ENCODE results near the gene KYNU.
A peak's percentile ranks its signal among the peaks of the same experiment; 100 is the strongest.

KYNU gene

GRCh38 chr2:142965443-142965842, 88.0 kb downstream of the KYNU start:
- no peak for DNase-seq (ENCODE audit: low spot score)

GRCh38 chr2:142966284-142966683, 88.8 kb downstream of the KYNU start:
- DNase-seq (ENCODE audit: low spot score): no peak

- DNase-seq (ENCODE audit: low spot score): no peak
Measured at GRCh38 chr2:142967060-142967459, 89.6 kb downstream of the KYNU start.

GRCh38 chr2:142973160-142973821, 95.8 kb downstream of the KYNU start:
- no peak for DNase-seq (ENCODE audit: low spot score)

DNA sequence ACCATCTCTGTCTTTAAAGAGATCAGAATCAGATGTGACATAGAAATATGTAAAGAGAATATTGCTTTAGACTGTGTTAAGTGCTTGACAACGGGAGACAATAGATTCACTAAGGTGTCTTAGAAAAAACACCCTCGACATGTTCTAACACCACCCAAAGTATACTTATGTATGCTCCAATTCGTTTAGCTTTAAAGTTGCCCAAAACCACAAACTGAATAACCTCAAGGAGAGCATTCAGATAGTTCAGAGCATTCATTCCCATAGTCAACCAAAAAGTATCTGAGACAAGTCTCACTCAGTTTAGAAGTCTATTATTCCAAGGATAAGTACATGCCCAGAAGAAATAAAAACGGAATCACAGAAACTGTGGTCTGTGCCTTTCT, 96.4 kb downstream of the KYNU start:
- DNase-seq (ENCODE audit: low spot score): no peak

- DNase-seq (ENCODE audit: low spot score): no peak
Measured at GRCh38 chr2:142974288-142975024, 97.0 kb downstream of the KYNU start.

GRCh38 chr2:142975239-142975638, 97.8 kb downstream of the KYNU start:
- DNase-seq (ENCODE audit: low spot score): no peak

DNA sequence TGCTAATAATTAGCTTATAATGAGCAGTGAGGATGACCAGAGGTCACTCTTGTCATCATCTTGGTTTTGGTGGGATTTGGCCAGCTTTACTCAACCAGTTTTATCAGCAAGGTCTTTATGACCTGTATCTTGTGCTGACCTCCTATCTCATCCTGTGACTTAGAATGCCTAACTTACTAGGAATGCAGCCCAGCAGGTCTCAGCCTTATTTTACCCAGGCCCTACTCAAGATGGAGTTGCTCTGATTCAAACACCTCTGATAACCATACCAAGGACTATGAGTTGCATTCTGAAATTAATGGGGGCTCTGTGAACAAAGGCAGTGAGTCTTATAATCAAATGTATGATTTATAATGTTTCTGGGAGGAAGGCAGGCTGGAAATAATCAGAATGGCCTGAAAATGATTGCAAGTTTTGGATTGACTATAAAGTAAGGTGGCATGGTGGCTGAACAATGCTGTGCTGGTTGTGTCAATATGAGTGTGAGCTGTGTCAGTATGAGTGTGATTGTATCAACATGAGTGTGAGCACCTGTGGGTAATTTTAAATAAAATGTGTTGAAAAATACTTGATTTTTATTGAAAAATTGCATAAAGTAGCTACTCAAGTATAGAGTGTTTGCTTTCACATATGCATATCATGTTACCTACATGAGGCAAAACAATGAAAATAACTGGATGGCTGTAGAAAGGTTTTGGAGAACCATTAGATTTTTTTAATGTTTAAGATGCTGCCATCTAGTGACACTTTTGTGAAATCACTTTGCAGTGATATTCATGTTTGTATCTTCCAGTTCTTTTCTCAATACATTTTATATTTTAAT, 103.0 kb downstream of the KYNU start:
- DNase-seq (ENCODE audit: low spot score): peak; percentile 22

GRCh38 chr2:142981069-142981378, 103.6 kb downstream of the KYNU start:
- DNase-seq (ENCODE audit: low spot score): no peak

DNA sequence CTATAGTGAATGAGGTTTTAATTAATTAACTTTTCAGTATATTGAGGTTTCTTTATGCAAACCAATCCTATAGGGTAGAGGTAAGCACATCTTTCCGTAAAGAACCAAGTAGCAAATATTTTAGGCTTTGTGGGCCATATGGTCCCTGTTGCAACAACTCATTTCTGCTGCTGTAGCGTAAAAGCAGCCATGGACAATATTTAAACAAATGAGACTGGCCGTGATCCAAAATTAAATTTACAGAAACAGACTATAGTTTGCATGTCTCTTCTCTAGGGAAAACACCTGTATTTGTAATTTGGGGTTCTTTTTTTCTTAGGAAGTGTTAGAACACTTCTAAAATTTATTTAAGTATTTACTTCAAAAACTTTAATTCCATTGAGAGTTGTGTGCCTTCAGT, 104.3 kb downstream of the KYNU start:
- no peak for DNase-seq (ENCODE audit: low spot score)

DNA sequence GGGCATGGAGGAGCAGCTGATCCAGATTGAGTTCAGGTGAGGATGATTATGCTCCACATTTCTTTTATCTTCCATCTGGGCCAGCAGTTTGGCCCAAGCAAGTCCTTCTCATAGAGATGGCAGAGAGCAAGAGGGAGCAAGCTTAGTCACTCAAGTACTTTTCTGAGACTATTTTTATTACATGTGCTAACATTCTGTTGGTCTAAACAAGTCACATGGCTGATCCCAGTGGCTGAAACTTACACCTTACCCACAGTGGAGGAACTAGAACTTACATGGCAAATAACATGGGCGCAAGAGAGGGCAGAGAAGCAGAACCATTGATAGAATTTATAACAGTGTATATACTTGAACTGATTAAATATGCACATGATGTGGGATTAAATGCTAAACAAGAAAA, 105.7 kb downstream of the KYNU start:
- DNase-seq (ENCODE audit: low spot score): no peak

GRCh38 chr2:142984657-142985056, 107.2 kb downstream of the KYNU start:
- no peak for DNase-seq (ENCODE audit: low spot score)

- no peak for DNase-seq (ENCODE audit: low spot score)
Measured at GRCh38 chr2:142987044-142987443, 109.6 kb downstream of the KYNU start.

DNA sequence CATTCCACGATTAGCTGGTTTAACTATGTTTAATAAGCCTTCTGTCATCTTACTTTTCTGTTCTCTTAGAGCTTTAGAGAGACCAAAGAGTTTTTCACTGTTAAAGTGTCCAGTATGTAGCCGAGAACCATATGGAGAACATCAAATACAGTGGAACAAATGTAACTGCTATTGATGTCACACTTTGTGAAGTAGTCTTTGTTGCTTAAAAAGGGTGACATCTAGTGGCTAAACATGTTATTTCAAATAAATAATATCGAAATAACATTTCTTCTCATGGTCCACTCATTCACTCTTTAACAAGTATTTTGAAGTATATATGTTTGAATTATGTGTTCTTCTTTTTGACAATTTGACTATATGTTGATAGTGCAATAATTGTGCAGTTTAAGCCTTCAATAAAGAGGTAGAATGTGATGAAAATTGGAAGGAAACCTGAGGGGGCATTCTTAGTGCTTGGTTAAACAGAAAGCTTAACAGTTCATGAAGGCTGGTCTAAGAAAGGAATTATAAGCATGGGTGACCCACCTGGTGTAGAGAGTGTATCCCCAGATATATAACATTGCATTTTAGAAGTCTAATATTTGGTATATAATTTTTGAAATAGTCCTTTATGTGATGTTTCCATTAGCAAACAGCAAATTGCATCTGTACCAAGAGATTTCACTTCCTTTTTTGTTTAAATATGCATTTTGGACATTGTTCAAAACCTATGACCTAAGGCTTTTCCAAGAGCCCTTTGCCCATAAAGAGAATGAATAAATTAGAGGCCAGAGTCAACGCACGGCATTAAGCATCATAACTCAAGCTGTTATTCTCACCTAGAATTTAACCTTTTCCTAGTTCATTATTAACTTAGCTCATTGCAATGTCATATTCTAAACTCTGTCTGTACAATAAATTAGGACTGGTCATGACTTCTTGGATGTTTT, 112.1 kb downstream of the KYNU start:
- peak; percentile 34 for DNase-seq (ENCODE audit: low spot score)

GRCh38 chr2:142991295-142991694, 113.8 kb downstream of the KYNU start:
- no peak for DNase-seq (ENCODE audit: low spot score)

- DNase-seq (ENCODE audit: low spot score): no peak
Measured at GRCh38 chr2:142992840-142993239, 115.4 kb downstream of the KYNU start.

DNA sequence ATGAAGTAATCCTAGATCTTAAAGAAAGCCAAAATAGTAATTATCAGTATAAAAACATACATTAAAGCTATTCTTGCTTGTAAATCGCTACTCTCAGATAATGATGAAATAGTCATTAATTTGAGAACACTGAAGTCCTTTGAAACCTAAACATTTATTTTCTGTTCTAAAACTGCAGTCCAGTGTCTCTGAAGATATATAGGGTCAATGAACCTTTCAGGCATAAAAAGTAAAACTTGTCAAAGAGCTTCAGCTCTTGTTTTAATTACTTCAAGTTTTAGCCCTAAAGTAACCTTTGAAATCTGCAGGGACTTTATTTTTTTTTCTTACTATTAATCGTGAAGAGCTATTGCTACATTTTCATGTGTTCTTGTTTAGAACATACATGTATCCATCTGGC, 116.3 kb downstream of the KYNU start:
- no peak for DNase-seq (ENCODE audit: low spot score)

DNA sequence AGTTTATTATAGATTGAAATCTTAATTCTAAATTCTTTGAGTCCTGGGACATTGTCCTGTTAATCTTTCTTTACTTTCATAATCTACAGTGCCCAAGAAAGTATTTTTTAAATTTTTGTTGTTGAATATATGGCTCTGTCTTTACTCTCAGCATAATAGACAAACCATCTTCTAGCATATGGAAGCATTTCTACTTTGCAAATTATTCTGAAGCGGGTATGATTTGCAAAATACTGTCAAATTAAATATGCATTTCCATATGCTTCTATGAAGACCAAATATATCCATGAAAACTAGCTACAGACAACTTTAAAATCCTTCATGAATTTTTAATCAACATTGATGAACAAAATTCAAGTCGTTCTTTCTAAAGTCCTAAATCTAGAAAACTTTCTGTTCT, 117.2 kb downstream of the KYNU start:
- DNase-seq (ENCODE audit: low spot score): no peak

- no peak for DNase-seq (ENCODE audit: low spot score)
Measured at GRCh38 chr2:142997231-142997630, 119.8 kb downstream of the KYNU start.

DNA sequence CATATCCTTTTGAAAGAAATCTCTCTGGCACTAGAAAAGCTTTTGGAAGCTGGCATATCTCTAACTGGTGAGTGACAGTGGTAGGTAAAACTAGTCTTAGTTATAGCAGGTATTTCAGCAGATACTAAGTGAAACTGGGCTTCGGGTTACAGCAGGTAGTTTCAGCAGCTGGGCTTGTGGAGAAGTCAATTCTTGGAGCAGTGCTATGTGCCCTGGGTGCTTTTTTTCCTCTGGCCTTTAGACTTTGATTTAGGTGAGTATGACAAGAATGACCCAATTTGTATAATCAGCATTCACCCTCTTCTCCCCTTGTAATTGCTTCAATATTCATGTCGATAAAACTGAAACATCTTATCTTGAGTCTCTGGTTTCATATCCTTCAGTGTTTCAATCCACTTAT, 123.1 kb downstream of the KYNU start:
- DNase-seq (ENCODE audit: low spot score): no peak

- no peak for DNase-seq (ENCODE audit: low spot score)
Measured at GRCh38 chr2:143001501-143001900, 124.0 kb downstream of the KYNU start.

DNA sequence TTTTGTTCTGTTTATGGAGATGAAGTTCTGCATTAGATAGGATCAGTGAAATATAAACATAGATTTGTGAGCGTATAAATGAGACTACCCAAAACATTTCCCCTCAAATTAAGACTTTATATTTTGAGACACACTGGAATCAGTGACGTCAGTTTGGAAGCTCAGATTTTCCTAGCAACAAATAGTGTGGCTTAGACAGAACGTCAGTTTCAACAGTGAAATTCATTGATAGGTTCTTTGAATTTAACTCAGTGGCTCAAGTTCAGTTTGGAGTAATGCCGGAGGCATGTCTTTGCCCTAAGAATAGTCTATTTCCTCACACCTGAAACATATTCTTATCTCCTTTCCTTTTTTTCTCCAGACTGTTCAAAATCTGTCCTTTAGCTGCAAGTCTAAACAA, 138.2 kb downstream of the KYNU start:
- no peak for DNase-seq (ENCODE audit: low spot score)
